ENCODE data around the gene CLPSL2.

CLPSL2 gene

GRCh38 chr6:35788423-35788982 is 12.1 kb downstream of the CLPSL2 start:
- DNase-seq, result no peak

DNA sequence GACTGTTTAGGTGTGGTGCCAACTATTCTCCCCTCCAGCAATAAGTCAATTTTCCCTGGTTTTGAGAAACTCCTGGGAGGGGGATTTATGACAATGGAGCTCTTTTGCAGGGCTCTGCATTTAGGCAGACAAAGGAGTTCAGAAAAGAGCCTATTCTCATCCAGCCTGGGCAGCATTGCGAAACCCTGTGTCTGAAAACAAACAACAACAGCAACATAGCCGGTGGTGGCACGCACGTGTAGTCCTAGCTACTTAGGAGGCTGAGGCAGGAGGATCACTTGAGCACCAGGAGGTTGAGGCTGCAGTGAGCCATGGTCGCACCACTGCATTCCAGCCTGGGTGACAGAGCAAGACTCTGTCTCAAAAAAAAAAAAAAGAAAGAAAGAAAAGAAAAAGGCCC is 14.3 kb downstream of the CLPSL2 start:
- DNase-seq, result no peak

- no peak for DNase-seq
Measured at GRCh38 chr6:35794536-35795452, 18.4 kb downstream of the CLPSL2 start.

GRCh38 chr6:35795453-35796071 is 19.2 kb downstream of the CLPSL2 start:
- DNase-seq, result no peak

- DNase-seq, result no peak
Measured at GRCh38 chr6:35796236-35796635, 19.8 kb downstream of the CLPSL2 start.

- no peak for DNase-seq
Measured at GRCh38 chr6:35797837-35798526, 21.6 kb downstream of the CLPSL2 start.

DNA sequence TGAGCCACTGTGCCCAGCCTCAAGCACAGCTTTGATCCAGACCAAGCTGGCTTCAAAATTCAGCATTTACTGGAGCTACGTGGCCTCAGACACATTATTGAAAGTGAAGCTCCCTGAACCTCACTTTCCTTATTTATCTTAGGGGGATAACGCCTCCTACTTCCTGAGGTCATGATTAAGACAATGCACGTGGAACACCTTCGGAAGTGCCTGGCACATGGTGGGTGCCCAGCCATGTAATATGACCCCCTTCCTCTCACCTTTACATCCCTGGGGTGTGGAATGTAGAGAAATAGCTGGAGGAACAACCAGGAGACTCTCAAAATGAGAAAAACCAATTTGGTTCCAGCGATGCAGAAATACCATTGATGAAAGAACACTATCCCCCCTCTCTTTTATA is 22.3 kb downstream of the CLPSL2 start:
- DNase-seq, result no peak

DNA sequence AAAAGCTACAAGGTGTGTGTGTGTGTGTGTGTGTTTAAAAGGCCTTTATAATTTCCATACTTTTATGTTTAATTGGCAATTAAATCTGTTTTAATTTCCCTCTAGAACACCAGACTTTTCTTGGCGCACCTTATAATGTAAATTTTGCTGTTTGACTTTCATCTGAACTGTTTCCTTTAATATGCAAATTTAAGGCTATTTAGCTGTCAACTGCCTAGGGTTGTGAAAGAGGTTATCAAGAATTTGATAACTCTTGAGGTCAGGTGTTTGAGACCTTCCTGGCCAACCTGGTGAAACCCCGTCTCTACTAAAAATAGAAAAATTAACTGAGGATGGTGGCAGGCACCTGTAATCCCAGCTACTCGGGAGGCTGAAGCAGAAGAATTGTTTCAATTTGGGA is 24.8 kb downstream of the CLPSL2 start:
- DNase-seq, result no peak

DNA sequence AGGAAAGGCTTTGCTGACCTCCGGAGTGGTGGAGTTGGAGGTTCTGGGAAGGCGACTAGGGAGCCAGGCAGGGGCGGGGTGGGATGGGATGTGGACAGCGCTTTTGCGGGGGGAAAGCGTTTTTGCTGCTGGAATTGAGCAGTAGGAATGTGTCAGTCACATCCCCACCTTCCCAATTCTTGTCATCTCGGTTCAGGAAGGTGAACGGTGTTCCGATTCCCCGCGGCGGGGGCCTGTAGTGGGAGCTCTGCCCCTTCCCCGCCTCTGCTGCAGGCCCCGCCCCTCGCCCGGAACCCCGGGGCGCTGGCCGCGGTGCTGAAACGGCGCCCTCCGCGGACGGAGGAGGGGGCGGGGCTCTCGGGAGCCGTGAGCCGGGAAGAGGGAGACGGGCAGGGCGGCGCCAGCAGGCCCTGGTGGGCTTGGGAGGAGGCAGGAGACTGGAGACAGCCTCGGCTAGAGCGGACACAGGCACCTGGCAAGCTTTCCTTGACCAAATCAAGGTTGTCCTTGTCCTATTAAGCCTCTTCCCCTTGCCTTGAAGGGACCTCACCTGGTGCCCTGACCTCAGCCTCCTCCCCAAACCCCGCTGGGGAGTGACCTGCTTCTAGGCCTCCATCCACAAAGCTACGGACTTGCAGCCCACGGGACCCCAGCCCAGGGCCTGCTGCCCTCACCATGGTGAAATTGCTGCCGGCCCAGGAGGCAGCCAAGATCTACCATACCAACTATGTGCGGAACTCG is 28.8 kb downstream of the CLPSL2 start, which contains the start of gene LHFPL5:
TSS of gene LHFPL5 (plus strand) at position 357 of the 741 bp plus-strand sequence. CDS start at position 676, 319 bp downstream.
- peak; percentile 69 for DNase-seq

- DNase-seq, result peak; percentile 61
Measured at GRCh38 chr6:35808688-35809087, 32.3 kb downstream of the CLPSL2 start.

- no peak for DNase-seq
Measured at GRCh38 chr6:35809809-35810208, 33.4 kb downstream of the CLPSL2 start.

- no peak for DNase-seq
Measured at GRCh38 chr6:35810971-35811698, 34.7 kb downstream of the CLPSL2 start.

- DNase-seq, result no peak
Measured at GRCh38 chr6:35811699-35811995, 35.2 kb downstream of the CLPSL2 start.

DNA sequence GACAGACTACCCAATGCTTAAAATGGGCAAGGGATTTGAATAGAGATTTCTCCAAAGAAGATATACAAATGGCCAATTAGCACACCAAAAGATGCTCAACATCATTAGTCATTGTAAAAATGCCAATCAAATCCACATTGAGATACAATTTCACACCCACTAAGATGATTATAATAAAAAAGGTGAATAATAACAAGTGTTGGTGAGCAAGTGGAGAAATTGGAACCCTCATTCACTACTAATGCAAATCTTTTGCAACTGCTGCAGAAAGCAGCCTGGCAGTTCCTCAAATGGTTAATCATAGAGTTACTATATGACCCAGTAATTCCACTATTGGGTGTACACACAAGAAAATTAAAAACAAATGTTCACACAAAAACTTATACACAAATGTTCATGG is 41.1 kb downstream of the CLPSL2 start:
- DNase-seq, result no peak

GRCh38 chr6:35823601-35824000 is 47.2 kb downstream of the CLPSL2 start:
- DNase-seq, result no peak

- DNase-seq, result no peak
Measured at GRCh38 chr6:35824552-35825192, 48.3 kb downstream of the CLPSL2 start.
